HG03469 (cell line): ENCODE results near the gene ALS2CL.
"Not testable (repeated sequence)": the region's sequence is repeated elsewhere in the genome, so short reads cannot be mapped to it uniquely, and the experiment has no call there.

Experiments
- ATAC-seq: cut with Tn5 transposase; IDR thresholded peaks from one replicate; pipeline ENCODE4 v1.9.1; 2021; ENCODE audit warnings: mild to moderate bottlenecking, moderate library complexity, moderate number of reproducible peaks; ENCODE audit not compliant: unreplicated experiment

ALS2CL gene

GRCh38 chr3:46693038-46693891 is at the start of gene ALS2CL:
Gene ALS2CL, minus strand, starts transcription at chr3:46693679. Its CDS starts 4,239 bp downstream, at chr3:46689440.
- no peak for ATAC-seq

- ATAC-seq: no peak
Observed at GRCh38 chr3:46742992-46743585, 49.6 kb upstream of the ALS2CL start.

- not testable (repeated sequence) for ATAC-seq
Observed at GRCh38 chr3:46739565-46739964, 46.1 kb upstream of the ALS2CL start.

GRCh38 chr3:46737329-46737731 is 43.9 kb upstream of the ALS2CL start:
- no peak for ATAC-seq

GRCh38 chr3:46736006-46736872 is 42.8 kb upstream of the ALS2CL start:
- ATAC-seq: no peak

GRCh38 chr3:46734773-46735172 is 41.3 kb upstream of the ALS2CL start:
- no peak for ATAC-seq

GRCh38 chr3:46733026-46733800 is 39.7 kb upstream of the ALS2CL start:
- no peak for ATAC-seq

GRCh38 chr3:46731795-46732194 is 38.3 kb upstream of the ALS2CL start:
- no peak for ATAC-seq

GRCh38 chr3:46730819-46731218 is 37.3 kb upstream of the ALS2CL start:
- no peak for ATAC-seq

- ATAC-seq: no peak
Observed at GRCh38 chr3:46729038-46729437, 35.6 kb upstream of the ALS2CL start.

GRCh38 chr3:46725621-46726314 is 32.3 kb upstream of the ALS2CL start:
- ATAC-seq: no peak

- no peak for ATAC-seq
Observed at GRCh38 chr3:46724424-46724823, 30.9 kb upstream of the ALS2CL start.

- ATAC-seq: no peak
Observed at GRCh38 chr3:46722443-46722842, 29.0 kb upstream of the ALS2CL start.

GRCh38 chr3:46721009-46721408 is 27.5 kb upstream of the ALS2CL start:
- no peak for ATAC-seq

- ATAC-seq: no peak
Observed at GRCh38 chr3:46719735-46720271, 26.3 kb upstream of the ALS2CL start.

- ATAC-seq: no peak
Observed at GRCh38 chr3:46719044-46719565, 25.6 kb upstream of the ALS2CL start.

- ATAC-seq: no peak
Observed at GRCh38 chr3:46717447-46718231, 24.2 kb upstream of the ALS2CL start, which contains the start of gene PRSS50. Gene PRSS50, minus strand, starts transcription at chr3:46717869. Its CDS starts 45 bp downstream, at chr3:46717824.
